Stimulated activated CD4-positive, alpha-beta T cell treated with anti-CD3 and anti-CD28 coated beads, TNF-alpha, amount 100 ng/mL, for 24 hours (primary cell): ENCODE results near the gene CLEC2B.

ENCODE experiments used
- DNase-seq, 3 experiments: peaks; one replicate each; pipeline ENCODE4 v3.0.0-alpha.2; 2020; ENCODE audit warnings: low read depth in 3 of 3

CLEC2B gene

GRCh38 chr12:9868951-9869306 lies 225 bp downstream of the CLEC2B start:
- DNase-seq = no peak

- no peak for DNase-seq
Observed at GRCh38 chr12:9868311-9868801, 798 bp downstream of the CLEC2B start.

GRCh38 chr12:9867531-9867930 lies 1.6 kb downstream of the CLEC2B start:
- DNase-seq = no peak

DNA sequence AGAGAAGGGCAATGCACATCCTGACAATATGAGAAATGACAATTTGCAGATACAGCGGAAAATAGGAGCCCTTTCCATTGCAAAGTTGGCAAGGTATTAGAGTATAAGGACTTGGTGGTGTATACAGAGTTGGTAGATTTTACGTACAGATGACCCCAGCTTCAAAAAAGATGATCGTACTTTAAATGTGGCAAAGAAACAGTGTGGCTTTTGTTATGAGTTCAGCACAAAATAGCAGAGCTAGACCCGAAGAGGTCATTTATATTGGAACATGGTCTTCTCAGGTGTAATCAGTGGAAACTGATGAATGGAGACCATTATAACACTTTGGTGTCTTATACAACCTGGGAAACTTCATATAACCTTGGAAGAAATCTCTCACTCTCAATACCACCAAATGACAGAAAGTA lies 2.3 kb downstream of the CLEC2B start:
- DNase-seq = no peak

GRCh38 chr12:9864913-9865675 lies 4.1 kb downstream of the CLEC2B start:
- DNase-seq = no peak

- no peak for DNase-seq
Observed at GRCh38 chr12:9858135-9858534, 11.0 kb downstream of the CLEC2B start.

DNA sequence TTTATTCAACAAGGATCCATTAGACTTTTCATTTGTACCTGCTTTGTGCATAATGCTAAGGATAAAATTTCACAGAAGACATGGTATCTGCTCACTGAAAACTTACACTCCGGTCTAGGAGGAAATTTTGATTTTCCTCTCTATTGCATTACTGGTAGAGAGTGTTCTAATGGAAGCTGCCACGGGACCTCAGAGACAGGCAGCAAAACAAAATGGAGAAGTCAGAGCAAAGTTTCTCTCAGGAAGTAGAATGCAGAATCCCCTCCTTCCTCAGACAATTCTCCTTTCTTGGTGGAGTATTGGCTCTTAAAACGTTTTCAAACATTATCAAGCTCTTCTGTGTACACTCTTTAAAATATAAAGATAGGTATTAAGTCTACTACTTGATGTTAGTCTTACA lies 12.3 kb downstream of the CLEC2B start:
- no peak for DNase-seq

DNA sequence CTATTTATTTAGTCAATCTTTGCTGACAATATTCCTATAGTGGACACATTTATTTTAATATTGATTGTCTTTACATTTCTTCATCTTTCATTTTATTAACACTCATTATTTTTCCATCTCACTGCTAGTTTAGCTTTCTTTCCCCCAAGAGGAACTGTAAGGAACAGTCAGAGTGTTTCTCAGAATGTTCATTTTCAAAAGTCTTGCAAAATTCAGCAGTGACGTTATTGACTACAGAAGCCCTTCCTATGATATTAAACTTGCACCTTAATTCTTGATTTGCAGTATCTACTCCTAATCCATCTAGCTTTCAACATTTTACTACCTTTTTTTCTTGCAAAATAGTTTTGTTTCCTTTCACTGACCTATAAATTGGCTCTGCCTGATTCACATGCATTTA lies 13.0 kb downstream of the CLEC2B start:
- DNase-seq = no peak

- DNase-seq = no peak
Observed at GRCh38 chr12:9851927-9852326, 17.2 kb downstream of the CLEC2B start.

DNA sequence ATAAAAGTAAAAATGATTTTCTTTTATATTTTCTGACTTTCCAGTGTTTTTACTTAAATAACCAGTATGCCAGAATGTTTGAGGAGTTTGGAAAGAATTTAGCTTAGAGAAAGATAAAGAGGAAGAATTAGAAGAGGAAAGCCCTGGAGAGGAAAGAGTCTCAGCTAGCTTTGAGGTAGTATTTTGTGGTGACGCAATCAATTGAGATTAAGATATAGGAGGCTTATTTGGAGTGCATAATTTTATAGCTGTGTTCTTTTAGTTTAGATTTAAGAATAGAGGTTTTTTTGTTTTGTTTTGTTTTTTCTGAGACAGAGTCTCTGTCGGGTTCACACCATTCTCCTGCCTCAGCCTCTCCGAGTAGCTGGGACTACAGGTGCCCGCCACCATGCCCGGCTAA lies 18.1 kb downstream of the CLEC2B start:
- no peak for DNase-seq

- DNase-seq = no peak
Observed at GRCh38 chr12:9848899-9849298, 20.3 kb downstream of the CLEC2B start.

DNA sequence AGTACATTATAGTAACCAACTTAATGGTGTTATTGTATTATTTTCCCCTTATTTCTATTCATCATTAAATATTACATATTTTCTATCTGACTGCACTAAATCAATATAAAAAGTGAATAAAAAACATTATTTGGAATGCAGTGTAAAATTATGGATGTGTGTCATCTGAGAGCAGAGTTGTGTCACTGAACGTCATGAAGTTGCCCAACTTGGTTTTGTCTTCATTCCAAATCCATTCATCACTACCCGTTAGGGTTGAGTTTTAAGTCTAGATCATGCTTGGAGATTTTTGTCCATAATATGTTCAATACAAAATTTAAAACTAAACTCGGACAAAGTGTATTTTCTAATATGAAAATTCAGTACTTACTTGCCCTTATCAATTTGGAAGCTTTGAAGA lies 25.7 kb downstream of the CLEC2B start:
- DNase-seq = no peak

DNA sequence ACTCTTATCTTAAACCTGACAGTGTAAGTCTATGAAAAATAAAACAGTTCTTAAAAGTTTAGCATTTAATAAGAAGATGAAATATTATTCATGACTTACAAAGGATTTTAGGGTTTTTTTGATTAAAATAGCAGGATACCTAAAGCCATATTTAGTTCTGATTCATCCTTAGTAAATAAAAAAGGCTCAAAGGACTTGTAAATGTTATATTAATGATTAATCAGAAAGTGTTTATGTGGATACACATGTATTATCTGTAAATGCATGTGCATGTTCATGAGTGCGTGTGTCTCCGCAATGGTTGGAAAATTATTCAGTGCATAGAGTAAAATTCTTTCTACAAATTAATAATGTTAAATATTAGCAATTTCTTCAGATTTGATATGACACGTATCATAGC lies 37.4 kb downstream of the CLEC2B start:
- DNase-seq = no peak

- no peak for DNase-seq
Observed at GRCh38 chr12:9829982-9830381, 39.2 kb downstream of the CLEC2B start.

DNA sequence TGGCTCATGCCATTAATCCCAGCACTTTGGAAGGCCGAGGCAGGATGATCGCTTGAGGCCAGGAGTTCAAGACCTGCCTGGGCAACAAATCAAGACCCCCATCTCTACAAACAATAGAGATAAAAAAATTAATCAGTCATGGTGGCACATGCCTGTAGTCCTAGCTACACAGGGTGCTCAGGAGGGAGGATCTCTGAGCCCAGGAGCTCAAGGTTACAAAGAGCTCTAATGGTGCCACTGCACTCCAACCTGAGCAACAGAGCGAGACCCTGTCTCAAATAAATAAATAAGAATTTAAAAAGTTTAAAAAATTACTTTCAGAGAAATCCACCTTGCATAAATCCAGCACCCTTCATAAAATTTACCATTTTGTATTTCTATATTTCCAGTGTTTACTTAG lies 39.7 kb downstream of the CLEC2B start:
- no peak for DNase-seq

- no peak for DNase-seq
Observed at GRCh38 chr12:9827209-9827888, 41.8 kb downstream of the CLEC2B start, which contains the start of gene KLRF1. Gene KLRF1 (plus strand): TSS chr12:9827481. CDS start chr12:9827545, 64 bp downstream.

GRCh38 chr12:9820281-9820930 lies 48.7 kb downstream of the CLEC2B start:
- no peak for DNase-seq

DNA sequence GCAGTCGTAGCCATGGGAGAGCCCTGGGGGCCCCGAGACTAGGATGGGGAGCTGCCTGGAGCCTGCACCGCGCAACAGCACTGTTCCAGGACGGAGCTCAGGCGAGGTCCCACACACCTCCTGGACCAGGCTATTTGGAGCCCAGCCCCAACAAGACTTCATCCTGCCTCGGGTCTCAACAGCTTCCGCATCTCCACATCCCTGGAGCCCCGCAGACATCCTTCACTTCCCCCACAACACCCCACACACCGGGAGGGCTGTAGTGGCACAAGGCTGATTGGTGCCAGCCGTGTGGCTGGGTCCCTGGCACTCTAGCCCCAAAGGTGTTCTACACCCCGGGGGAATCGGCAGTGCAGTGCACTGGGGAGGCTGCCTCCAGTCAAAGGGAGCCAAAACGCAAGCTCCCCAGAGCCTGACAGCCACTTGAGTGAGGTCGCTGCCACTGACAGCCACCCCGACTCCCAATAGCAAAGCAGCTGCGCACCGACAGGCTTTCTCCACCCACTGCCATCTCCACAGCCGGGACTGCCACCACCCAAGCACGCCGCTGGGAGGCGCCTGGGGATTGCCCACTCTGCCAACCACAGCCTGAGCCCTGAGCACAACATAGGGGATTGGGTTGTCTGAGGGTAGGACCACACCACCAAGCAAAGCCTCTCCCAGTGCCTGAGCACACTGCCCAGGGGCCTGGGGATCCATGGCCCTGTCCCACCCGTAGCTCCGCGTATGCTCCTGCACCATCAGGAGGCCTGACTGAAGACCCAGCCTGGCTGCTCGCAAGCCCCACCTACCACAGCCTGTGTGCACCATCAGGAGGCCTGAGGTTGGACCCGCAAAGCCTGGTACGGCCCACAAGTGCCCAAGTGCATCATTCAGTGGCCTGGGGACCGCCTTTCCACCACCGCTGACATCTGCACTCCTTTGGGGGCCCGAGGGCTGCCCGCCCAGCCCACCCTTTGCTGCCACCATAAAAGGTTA lies 55.0 kb downstream of the CLEC2B start:
- peak; percentile 86 to 91 (median 91) for DNase-seq

GRCh38 chr12:9811621-9812020 lies 57.5 kb downstream of the CLEC2B start:
- no peak for DNase-seq

DNA sequence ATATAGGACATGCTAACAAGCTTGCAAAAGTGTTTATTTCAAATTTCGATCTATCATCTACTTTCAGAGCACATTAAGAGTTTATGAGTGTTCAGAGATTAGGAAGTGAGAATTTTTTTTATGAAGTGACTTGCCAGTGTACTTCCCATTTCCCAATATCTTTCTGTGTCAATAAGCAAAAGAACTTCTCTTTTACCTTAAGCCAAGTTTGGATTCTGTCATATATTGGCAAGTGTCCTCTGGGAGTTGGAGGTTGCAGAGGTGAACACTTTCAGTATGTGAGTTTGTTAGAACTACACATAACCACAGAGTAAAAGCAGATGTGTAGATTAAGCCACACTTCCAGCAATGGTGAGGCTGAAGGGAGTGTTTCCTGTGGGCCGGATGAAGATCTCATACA lies 58.5 kb downstream of the CLEC2B start:
- no peak for DNase-seq

DNA sequence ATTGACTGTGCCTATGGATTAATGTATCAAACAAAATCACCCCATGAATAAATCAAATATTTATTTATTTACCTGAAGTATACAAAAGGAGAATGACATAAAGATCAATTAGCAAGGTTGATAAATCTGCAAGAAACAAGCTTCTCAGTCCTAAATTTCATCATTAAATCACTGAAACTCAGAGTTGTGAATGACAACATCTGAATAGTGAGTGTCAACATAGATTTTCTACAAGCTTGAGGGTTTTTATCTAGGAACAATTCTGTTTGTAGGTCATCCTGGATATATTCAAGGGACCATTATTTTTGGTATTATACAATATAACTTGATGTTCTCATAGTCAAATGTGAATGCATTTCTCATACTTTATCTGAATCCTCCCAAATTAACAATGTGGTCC lies 59.3 kb downstream of the CLEC2B start:
- no peak for DNase-seq

- DNase-seq = no peak
Observed at GRCh38 chr12:9809338-9809737, 59.8 kb downstream of the CLEC2B start.
